NCI-H146 treated with DMSO at 0.1 percent for 48 hours (cell line): ENCODE results near the gene SH3PXD2A.
"Not testable (repeated sequence)": the region's sequence is repeated elsewhere in the genome, so short reads cannot be mapped to it uniquely, and the experiment has no call there.

ENCODE experiments used
- DNase-seq: peaks from one replicate; lab custom pipeline; 2025; ENCODE audit not compliant: unreplicated experiment; lab: John Stamatoyannopoulos, UW

Gene SH3PXD2A

GRCh38 chr10:103793920-103794883 is 61.2 kb downstream of the SH3PXD2A start:
- DNase-seq, result peak; percentile 97

GRCh38 chr10:103793429-103793828 is 61.9 kb downstream of the SH3PXD2A start:
- DNase-seq, result no peak

GRCh38 chr10:103792547-103792946 is 62.8 kb downstream of the SH3PXD2A start:
- DNase-seq, result no peak

GRCh38 chr10:103791858-103792257 is 63.5 kb downstream of the SH3PXD2A start:
- no peak for DNase-seq

GRCh38 chr10:103791291-103791690 is 64.1 kb downstream of the SH3PXD2A start:
- no peak for DNase-seq

GRCh38 chr10:103790580-103790979 is 64.8 kb downstream of the SH3PXD2A start:
- DNase-seq, result no peak

DNA sequence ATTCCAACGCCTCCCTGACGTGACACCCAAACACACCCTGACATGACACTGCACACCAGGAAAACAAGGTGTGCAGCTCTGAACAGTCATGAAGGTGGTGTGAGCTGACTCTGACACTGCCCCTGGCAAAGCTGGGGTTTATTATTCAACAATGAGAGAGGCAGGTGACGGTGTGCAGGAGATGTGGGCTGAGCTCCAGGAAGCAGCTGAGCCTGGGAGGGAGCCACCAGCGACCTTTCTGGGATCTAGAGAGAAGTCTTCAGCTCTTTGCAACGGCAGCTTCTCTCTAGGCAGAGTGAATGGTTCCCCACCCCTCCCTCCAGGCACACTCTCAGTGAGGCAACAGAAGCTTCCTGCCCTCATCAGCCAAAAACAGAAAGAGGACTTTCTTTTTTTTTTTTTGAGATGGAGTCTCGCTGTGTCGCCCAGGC is 65.6 kb downstream of the SH3PXD2A start:
- peak; percentile 46 for DNase-seq

GRCh38 chr10:103789161-103789560 is 66.2 kb downstream of the SH3PXD2A start:
- DNase-seq, result no peak

DNA sequence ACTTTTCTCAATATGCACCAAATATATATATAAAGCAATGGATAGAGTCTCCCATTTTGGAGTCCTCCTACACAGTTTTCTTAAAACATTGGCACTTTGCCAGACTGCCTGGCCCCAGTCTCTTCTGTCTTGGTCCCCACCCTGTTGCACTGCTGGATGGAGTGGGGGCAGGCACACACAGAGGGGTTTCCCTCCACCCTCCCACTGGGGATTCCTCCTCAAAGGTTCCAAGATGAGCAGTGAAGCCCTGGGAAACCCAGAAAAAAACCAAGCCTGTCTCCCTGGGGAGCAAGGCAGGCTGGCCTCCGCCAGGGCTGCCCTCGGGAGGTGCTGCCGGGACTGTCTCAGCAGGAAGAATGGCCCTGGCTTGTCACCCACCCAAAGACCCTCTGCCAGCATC is 68.0 kb downstream of the SH3PXD2A start:
- DNase-seq, result no peak

GRCh38 chr10:103786020-103786419 is 69.4 kb downstream of the SH3PXD2A start:
- no peak for DNase-seq

DNA sequence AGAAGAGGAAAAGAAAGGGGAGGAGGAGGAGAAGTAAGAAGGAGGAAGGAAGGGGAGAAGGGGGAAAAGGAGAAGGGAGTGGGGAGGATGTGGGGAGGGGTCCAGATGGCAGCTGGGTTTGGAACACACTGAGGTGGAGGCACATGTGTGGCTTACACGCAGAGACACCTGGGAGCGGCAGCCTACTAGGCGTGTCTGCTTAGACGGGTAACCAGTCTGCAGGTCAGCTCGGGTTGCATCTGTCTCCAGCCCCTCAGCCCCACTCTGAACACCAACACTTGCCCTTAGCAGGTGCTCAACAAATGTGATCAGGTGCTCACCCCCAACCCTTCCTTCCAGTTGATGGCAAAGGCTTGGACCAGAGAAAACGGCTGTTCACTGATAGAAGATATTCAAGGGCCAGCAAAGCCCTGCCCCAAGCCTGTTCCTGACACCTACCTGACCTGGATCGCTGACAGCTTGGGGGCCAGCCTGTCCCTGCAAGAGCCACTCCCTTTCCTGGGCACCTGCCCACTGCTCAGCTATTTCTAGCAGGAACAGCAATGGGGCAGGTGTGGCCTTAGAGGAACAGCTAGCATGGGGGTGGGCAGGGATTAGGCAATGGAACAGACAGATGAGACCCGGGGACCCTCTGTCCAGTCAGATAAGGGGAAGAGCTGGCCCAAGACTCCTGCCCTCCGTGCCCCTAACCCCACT is 70.5 kb downstream of the SH3PXD2A start:
- DNase-seq, result no peak

- no peak for DNase-seq
Measured at GRCh38 chr10:103784089-103784488, 71.3 kb downstream of the SH3PXD2A start.

DNA sequence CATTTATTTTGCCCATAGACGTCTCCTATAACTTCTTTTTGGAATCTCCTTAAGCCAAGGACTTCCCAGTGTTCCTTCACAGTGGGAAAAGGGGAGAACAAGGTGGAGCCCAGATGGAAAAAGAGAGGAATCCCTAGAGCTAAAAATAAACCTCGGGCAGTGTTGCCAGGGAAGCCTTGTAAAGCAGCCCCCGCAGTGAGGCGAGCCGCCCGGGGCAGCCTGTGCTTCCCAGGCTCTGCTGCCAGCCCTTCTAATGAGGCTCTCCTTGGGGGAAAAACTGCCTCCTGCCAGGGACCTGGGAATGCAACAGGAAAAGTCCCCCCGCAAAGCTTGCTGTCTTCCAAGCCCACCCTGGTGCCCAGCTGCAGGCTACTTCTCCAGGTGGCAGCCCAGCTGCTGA is 71.7 kb downstream of the SH3PXD2A start:
- no peak for DNase-seq

DNA sequence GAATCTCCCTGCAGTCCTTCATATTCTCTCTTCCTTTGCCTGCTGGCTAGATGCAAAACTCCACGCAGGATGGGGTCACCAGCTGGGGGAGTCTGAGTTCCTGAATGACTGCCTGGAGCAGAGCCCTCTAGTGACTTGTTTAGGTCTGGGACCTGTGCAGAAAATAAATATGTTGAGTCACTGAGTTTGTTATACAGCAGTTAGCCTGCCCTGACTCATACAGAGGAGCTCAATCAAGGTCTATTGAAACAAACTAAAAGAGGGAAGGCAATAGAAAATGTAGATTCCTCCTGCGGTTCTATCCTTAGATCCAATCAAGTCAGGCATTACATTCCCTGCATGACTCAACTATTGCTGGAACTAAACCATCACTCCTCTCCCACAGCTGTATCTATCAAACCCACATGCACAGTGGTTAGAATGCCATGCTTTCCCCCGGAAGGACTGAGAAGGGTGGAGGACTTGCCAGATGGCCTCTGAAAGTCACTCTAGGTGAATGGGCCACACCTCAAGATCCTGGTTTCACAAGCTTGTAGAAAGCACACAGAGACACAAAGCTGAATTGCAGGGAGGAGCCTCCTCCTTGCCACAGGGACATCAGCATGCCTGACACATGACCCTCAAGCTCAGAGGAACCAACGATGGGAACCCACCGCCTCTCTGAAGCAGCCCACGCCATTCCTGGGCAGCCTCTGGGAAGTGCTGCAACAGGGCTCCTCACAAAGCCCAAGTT is 73.9 kb downstream of the SH3PXD2A start:
- DNase-seq, result no peak

DNA sequence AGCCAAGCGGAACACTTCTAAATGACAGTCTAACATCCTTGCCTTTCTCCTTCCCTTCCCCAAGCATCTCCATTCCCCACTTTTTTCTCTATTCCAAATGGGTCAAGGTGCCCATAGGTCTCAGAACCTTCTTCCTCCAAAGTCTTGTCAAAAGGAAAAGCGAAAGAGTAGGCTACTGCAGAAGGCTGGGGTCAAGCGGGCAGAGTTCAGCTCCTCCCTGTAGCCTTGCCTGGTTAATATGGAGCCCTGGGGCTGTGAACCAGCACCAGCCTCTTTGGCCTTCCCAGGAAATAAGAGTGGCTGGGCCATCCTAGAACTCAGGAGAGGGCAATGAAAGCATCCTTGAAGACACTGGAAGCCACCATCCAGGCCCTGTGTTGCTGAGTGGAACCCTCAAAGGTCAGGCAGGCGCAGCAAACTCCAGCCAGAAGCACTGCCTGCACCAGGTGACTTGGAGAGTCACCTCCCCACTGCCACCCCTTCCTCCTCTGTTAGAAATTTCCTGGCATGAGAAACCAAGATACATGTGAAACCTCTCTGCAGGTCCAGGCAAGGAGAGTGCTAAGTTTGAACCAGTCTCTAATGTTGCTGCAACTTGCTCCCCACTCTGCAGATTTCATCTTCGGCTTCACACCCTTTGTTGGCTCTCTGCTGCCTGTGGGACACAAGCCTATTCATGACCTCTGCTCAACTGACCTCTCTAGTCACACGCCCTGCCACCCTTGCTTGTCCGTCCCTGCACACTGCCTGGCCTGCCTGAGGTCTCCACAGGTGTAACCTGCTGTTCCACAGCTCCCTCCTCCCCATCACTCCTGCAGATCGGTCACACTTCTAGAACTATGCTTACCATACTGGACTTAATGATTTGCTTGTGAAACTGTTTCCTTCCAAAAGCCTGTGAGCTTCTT is 74.9 kb downstream of the SH3PXD2A start:
- no peak for DNase-seq

DNA sequence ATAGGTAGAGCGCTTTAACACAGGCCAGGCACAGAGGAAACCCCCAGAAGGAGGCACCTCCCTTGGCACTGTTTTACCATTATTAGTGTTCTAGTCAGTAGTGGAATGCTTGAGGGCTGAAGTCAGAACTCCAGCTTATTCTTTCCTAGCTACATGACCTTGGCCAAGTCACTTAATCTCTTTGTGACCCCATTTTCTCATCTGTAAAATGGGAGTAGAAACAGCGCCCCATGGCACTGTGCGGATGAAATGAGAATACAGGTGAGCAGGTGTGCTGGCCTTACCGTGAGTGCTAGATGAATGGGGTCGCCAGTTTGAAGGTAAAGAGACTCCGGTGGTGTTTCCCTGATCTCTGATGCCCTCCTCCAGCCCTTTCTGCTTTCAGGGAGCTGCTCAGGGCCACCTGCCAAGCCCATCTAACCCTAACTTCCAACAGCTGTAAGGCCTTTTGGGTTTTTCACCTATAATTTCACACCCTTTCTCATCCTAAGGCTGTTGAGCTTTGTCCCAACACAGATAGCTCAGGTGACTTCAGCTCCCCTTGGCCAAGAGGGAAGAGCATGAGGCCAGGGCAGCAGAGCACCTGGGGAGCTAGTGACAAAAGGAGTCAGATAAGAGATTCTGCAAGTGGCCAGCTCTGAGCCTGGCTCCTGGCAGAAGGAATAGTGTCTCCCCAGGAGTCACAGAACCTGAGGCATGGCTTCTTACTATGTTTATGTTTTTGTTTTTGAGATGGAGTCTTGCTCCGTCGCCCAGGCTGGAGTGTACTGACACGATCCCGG is 76.8 kb downstream of the SH3PXD2A start:
- no peak for DNase-seq

GRCh38 chr10:103776878-103777591 is 78.3 kb downstream of the SH3PXD2A start:
- DNase-seq, result no peak

GRCh38 chr10:103775776-103776175 is 79.6 kb downstream of the SH3PXD2A start:
- DNase-seq, result no peak

DNA sequence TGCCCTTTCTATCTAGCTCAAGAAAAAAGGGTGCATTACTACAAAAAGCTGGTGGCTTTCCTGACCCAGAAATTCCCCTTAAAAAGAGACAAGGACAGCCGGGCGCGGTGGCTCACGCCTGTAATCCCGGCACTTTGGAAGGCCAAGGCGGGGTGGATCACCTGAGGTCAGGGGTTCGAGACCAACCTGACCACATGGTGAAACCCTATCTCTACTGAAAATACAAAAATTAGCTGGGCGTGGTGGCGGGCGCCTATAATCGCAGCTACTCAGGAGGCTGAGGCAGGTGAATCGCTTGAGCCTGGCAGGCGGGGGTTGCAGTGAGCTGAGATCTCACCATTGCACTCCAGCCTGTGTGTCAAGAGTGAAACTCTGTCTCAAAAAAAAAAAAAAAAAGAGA is 82.5 kb downstream of the SH3PXD2A start:
- DNase-seq, result not testable (repeated sequence)
